Activated gamma-delta T cell treated with Interleukin-2 at 50 U/mL for 16 hours (primary cell): ENCODE data around the gene NXPH3.

ENCODE experiments used
- DNase-seq: peaks from one replicate; pipeline ENCODE4 v3.0.0-alpha.2; 2020

Gene NXPH3

DNA sequence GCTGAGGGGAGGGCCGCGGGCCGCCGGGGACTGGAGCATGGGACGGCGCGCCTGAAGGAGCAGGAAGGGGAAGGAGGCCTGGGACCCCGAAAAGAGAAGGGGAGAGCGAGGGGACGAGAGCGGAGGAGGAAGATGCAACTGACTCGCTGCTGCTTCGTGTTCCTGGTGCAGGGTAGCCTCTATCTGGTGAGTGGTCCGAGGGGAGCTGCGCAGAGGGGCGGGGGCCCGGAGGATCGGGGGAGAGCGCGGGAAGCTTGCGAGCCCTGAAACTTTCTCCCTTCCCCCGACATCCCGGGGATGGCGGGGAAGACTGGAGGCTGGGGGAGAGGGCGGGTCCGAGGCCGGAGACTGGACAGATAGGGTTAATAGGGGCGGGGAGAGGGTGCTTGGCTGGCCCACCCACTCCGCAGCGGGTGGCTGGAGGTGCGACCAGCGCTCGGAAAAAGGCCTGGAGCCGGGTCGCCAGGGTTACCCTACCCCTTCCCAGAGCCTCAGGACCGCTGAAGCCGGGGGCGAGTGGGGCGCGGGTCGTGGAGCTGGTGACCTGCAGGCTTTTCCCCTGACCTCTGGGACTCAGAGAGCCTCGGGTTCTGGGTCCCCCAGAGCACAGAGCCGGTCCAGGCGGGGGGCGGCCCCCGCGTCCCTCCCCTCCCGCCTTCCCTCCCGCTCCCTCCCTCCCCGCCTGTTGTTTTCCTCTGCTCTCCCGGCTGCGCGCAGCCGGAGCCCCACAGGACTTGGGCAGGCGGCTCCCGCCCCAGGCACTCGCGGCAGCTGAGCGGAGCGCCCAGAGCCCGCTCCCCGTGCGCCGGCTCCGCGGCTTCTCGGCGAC lies 631 bp downstream of the NXPH3 start:
- no peak for DNase-seq

DNA sequence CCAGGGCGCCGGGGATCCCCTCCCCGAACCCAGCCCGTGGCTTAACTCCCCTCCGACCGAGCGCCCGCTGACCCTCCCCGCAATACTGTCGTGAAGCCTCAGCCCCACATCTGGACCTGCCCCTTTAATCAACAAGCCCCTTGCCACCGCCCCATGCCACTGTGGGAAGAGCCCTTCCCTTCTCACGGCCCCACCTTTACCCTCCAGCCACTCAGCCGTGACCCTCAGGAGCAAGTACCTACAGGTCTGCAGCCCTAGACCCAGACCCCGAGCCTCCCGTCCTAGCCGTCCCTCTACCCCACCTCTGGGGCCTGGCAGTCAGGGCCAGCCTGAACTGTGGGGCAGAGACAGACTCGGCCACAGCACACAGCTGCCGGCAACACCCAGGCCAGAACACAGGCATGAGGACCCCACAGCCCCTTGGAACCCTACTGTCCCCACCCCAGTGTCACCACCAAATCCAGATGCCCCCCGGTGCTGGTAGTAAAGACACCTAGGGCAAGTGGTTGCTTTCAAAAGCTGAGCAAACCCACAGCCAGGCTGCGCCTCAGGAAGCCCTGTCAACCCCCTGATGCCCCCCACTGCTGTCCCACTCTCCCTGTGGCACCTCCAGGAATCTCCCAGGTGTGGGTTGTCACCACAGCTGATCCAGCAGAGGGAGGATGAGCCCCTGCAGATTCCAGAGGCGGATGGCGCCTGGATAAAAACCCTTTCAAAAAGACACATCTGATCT lies 1.4 kb downstream of the NXPH3 start:
- no peak for DNase-seq

DNA sequence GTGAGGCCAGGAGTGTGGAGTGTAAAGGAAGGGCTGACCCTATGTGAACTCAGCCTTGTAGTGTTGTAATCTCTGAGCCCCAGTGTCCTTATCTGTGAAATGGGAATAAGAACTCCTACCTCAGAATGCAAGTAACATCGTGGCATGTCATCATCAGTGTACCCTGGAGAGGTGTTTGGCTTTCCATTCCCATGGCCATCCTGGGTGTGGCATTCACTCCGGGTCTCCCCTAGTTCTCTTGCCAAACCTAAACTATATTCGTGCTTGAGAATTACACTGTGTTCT lies 1.9 kb downstream of the NXPH3 start:
- DNase-seq: no peak

DNA sequence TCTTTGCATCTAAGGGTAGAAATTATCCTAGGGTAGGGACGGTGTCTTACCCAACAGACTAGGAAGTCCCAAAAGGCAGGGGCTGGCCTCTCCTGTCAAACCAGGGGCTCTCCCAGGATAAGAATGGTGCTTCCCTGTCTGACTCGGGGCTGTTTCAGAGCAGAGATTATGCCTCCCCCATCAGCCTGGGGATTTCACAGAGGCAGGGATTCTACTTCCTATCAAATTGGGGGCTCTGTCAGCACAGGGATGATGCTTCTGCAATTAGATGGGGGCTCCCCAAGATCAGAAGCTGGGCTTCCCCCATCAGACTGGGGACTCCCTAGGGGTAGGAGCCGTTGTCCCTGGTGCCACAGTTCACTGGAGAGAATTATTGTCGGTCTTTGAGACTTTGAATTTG lies 2.3 kb downstream of the NXPH3 start:
- no peak for DNase-seq

DNA sequence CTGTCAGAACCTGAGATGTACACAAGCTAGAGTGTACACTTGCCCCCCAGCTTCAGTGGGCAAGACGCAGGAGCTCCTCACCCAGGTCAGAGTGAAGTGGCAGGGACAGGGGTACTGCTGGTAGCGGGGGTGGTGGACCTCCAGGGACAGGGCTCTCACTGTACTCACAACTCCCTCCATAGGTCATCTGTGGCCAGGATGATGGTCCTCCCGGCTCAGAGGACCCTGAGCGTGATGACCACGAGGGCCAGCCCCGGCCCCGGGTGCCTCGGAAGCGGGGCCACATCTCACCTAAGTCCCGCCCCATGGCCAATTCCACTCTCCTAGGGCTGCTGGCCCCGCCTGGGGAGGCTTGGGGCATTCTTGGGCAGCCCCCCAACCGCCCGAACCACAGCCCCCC lies 2.7 kb downstream of the NXPH3 start:
- no peak for DNase-seq

DNA sequence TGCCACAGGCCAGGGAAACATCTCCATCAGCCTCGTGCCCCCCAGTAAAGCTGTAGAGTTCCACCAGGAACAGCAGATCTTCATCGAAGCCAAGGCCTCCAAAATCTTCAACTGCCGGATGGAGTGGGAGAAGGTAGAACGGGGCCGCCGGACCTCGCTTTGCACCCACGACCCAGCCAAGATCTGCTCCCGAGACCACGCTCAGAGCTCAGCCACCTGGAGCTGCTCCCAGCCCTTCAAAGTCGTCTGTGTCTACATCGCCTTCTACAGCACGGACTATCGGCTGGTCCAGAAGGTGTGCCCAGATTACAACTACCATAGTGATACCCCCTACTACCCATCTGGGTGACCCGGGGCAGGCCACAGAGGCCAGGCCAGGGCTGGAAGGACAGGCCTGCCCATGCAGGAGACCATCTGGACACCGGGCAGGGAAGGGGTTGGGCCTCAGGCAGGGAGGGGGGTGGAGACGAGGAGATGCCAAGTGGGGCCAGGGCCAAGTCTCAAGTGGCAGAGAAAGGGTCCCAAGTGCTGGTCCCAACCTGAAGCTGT lies 3.4 kb downstream of the NXPH3 start:
- DNase-seq: no peak

DNA sequence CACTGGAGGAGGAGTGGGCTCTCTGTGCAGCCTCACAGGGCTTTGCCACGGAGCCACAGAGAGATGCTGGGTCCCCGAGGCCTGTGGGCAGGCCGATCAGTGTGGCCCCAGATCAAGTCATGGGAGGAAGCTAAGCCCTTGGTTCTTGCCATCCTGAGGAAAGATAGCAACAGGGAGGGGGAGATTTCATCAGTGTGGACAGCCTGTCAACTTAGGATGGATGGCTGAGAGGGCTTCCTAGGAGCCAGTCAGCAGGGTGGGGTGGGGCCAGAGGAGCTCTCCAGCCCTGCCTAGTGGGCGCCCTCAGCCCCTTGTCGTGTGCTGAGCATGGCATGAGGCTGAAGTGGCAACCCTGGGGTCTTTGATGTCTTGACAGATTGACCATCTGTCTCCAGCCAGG lies 3.9 kb downstream of the NXPH3 start:
- no peak for DNase-seq

DNA sequence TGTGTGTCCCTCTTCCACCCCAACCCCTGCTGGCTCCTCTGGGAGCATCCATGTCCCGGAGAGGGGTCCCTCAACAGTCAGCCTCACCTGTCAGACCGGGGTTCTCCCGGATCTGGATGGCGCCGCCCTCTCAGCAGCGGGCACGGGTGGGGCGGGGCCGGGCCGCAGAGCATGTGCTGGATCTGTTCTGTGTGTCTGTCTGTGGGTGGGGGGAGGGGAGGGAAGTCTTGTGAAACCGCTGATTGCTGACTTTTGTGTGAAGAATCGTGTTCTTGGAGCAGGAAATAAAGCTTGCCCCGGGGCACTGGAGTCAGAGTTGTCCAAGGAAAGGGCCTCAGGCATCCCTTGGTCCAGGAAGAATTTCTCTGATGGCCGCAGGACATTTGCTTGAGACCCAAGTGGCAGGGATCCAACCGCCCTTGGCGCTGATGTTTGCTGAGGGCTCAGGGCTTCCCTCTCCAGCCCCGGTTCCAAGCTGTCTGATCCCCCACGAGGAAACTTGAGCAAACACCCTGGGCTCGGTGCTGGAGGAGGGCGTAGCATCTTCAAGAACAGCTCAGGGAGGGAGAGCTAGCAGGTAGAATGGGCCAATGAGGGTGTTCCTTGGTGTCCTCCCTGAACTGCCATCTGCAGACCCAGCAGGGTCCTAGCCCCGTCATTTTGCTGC lies 4.5 kb downstream of the NXPH3 start:
- DNase-seq: no peak

DNA sequence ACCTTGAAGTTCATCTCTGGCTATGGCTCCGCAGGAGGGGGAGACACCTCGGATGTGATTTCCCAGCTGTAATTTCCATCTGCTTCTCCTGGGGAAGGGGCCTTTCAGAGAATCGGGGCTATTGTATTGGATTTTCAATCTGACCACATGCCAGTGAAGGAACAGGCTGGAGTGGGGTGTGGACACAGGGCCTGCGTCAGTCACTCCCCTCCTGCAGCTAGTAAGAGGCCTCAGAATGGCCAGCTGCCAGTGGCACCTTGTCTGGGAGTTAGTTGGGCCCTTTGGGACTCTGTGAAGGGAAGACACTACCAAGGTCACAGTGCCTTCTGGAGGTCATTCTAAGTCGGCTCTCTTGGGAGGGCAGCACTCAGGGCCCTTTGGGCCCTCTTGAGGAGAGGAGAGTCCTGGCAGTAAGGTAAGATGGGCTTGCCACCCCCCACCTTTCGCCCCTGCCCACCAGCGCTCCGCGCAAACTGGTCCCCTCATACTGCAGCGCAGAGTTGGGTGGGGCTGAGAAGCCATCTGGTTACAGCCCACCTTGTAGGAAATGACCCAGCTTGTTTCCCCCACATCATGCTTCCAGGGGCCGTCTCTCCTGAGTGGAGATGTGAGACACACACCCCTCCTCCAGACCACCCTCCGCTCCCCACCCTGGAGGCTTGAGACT lies 5.4 kb downstream of the NXPH3 start:
- DNase-seq: no peak

DNA sequence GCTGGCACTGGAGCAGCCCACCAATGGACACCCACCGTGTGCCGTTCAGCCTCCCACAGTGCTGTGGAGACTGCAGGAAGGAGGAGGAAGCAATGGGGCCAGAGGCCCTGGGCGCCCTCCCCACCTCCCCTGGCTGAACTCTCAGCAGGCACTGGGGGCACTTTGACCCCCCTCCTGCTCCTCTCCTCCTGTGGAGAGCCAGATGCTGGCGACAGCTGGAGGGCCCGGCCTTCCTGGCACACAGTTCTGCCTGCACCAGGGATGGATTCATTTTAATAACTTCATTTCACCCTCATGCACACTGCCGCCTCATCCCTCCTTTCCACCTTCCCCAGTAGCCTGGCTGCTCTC lies 6.0 kb downstream of the NXPH3 start:
- DNase-seq: no peak

DNA sequence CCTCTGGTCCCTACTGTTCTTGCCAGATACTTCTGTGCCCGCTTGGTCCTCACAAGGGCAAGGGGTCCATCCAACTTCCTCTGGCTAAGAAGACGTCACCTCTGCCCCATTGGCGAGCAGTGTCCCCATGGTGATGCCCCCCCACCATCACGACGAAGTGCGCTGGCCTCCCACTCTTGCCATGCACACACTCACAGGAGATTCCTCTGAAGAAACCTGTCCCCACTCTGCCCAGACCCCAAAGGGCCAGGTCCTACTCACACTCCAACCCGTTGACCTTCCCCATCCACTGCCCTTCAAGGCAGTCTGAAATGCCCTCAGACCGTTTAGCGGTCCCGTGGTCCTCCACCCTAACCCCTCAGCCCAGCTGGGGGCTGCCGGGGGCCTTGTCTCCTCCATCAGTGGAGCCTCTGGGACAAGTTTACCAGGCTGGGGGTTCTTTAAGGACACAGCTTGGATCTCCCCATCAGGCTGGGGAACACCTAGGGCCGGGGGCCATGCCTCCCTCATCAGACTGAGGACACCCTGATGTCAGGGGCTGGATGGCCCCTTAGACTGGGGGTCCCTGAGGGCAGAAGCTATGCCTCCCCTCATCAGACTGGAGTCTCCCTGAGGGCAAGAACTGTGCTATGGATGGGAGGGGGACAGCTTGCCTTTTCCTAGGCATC lies 6.5 kb downstream of the NXPH3 start:
- DNase-seq: no peak

DNA sequence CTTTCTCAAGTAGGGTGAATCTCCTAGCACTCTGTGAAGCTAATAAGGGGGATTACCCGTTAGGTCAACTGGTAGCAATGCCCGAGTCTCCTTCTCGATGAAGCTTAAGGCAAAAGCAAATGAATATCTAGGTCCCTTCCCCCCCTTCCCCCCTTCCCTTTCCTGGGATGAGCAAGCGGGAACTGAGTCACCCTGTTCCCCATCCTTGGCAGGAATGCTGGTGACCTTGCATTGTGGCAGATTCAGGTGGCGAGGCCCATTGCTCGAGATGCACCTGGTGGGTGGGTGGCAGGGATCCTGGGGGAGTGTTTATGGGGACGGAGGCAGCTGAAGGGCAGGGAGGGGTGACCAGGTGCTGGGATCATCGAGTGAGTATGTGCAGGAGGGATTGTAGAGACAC lies 7.1 kb downstream of the NXPH3 start:
- DNase-seq: no peak

DNA sequence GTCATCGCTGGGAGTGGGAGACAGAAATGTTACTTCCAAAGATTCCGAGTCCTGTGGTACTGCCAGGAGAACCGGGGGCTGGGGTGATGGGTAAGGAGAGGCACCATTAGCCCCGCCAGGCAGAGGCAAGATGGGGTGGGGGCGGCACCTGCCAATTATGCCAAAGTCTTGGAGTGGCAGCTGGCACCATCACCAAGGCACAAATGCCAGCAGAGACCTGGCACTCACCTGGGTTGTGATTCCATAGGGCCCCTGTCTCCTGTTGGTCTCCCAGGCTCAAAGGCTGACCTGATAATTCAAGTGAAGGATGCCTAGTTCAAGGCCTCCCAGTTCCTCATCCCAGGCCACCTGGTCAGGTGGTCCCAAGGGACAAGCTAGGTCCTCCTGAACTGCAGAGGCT lies 7.6 kb downstream of the NXPH3 start:
- no peak for DNase-seq

DNA sequence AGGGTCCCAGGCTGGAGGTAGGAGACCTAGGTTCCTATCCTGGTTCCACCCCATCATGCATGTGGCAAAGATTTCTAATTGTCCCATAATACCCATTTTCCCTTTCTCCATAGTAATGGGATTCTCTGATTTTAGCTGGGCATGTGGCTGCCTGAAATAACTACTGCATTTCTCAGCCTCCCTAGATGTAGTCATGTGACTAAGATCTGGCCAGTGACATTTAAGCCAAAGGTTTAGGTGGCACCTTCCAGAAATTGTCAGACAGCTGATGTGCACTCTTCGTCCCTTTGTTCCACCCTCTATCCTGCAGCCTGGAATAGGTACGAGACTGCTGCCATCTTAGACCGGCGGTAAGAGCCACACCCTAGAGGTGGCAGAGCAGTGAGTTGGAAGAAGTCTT lies 8.2 kb downstream of the NXPH3 start:
- DNase-seq: no peak

DNA sequence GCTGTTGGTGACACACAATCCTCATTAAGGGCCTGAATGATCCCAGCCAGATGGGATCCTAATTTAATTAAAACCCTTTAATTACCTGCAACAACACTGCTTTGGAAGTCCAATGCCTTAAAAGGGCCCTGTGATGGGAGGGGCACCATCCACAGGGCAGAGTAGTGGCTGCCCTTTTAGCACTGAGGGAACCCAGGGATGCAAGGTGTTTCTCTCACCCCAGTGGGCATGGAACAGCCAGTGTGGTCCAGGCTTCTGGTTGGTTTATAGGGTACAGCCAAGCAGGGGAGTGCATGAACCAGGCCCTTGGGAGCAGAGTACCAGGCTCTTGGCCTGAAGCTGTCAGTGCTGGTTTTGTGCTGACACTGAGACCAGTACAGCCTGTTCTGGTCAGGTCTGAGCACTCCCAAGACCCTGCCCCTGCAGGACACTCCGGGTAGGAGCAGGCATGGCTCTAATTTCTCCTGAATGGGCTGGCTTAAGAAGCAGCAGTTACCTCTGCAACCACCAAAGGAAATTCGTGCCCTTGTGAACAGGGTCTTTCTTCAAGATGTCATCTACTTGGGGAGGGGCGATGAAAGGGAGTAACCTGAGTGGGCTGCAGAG lies 9.9 kb downstream of the NXPH3 start:
- DNase-seq: no peak

DNA sequence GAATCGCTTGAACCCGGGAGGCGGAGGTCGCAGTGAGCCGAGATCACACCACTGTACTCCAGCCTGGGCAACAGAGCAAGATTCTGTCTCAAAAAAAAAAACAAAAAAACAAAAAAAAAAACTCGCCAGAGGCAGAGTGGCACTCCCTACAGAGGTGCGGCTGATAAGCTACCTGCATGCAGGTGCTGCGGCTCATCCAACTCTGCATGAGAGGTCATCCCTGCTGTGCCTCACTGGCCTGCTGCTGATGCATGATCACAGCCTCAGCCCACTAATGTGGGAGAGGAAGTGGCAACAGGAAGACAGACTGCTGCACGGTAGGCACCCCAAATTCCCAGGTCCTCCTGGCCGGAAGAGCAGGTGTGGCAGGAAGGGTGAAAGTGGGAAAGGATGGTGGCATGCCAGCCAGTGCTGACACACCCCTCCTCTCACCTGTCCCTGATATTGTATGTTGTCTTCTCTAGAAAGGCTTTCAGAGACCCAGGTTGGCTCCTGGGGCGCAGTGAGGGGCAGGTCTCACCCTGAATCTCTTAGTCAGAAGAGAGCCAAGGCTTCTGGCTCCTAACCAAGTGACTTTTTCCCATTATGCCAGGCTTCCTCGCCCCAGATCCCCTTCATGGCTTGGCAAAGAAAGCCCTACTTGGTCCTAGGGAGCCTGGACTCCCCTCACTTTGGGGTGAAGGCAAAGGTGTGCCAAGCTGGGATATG lies 11.8 kb downstream of the NXPH3 start:
- no peak for DNase-seq

DNA sequence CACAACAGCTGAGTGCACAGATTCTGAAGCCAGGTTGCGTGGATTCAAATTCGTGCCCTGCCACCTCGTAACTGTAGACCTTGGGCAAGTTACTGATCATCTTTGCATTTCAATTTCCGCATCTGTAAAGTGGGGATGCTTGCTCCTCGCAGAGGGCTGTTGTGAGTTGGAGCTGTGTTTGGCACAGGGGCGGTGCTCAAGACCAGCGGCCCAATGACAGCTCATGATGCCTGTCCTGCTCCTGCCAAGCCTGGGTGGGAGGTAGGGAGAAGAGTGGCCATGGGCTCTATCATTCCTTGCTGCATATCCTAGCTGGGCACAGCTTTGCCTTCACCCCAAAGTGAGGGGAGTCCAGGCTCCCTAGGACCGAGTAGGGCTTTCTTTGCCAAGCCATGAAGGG lies 12.6 kb downstream of the NXPH3 start:
- no peak for DNase-seq

DNA sequence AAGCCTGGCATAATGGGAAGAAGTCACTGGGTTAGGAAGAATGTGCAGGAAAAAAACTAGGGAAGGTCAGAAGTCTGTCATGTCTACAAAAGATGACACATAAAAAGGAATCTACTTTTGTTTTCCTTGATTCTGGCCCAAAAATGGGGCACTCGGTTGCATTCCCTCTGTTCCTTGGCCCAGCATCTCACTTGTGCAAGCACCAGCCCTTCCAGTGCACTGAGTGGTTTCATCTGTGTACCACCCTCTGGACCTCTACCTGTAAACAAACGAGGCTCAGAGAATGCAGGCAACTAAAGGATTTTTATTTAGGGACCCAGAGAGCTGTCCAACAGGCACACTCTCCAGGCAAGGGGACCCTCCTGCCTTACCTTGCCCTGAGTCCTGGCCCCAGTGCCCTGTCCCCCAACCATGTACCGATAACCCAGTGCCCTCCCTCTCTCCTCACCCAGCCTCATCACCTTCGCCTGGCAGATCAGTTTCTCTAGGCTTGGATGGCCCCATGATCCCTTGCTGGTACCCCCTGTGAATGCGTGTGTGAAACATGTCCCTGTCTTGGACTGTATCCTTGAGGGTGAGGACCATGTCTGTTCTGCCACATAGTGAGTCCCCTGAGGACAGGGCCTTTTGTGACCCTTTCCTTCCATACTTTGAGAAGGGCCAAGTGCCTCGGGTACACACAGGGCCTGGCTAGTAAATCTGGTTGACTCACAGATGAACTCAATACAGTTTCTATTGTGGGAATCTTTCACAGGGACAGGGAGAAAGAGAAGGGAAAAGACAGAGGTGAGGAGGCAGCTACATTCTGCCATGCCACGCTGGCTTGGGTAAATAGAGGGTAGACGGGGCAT lies 13.3 kb downstream of the NXPH3 start:
- no peak for DNase-seq

DNA sequence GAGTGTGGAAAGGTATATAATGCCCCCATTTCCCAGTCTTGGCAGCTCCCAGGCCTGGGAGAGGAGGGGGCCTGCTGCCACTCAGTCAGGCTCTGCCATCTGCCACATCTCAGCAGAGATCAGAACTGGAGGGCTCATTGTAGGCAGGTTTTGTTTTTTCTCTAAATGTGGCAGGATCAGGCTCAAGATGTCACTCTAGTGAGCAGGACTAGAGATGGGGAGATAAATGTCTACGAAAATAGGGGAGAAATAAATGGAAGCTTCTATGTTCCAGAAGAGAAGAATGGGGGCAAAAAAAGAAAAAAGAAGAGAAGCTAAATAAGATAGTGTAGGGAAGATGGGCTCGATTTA lies 13.9 kb downstream of the NXPH3 start:
- DNase-seq: no peak

DNA sequence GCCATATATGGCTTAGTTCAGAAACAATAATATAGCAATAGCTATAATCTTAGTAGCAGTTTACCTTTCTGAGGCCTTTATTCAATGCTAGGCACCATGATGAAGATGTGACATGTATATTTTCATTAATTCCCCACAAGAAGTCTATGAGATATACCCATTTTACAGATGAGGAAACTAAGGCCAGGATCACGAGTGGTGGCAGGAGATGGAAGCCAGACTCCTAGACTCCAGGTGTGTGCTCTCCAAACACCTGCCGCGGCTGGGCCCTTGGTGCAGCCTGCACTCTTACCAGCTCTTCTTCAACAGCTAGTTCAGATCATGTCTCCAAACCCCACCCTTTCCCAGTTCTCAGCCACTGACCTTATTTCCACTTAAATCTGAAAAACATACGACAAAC lies 15.2 kb downstream of the NXPH3 start:
- no peak for DNase-seq

DNA sequence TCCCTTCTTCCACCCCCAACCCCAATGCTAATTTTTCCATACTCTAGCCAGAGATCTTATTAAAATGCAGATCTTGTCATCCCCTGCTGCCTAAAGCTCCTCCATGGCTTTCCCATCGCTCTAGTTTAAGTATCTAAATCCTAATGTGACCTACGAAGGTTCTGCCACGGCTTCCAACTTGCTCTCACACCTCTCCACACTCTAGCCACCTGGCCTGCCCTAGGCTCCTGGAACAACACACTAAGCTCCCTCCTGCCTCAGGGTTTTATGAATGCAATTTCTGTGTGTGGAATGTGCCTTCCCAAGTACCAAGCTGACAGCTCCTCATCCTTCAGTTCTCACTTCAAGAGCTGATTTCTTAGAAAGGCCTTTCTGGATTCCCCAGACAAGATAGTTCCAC lies 16.6 kb downstream of the NXPH3 start:
- DNase-seq: no peak
